ENCODE measurements around the gene HFE.

Gene HFE

GRCh38 chr6:26140254-26140966, 53.2 kb downstream of the HFE start:
- no peak for DNase-seq (ENCODE audit: low read depth)

GRCh38 chr6:26140967-26141294, 53.7 kb downstream of the HFE start:
- DNase-seq (ENCODE audit: low read depth): no peak

- no peak for DNase-seq (ENCODE audit: low read depth)
These were observed 54.2 kb downstream of the HFE start for GRCh38 chr6:26141378-26141904.

GRCh38 chr6:26142026-26142425, 54.8 kb downstream of the HFE start:
- no peak for DNase-seq (ENCODE audit: low read depth)
